DOHH2 (cell line): ENCODE results near the gene EDEM1.

ENCODE experiments used
- H3F3A ChIP-seq: fragments of 200-600 bp; sonication (generic), shearing (Covaris generic); 2 replicates; pipeline ENCODE4 v1.6.0; 2016; ENCODE audit warnings: antibody characterized with exemption, mild to moderate bottlenecking; ENCODE audit not compliant: control insufficient read depth, insufficient read depth
- H3K27ac ChIP-seq: fragments of 200-600 bp; sonication (generic); 2 replicates; pipeline ENCODE4 v1.5.1; 2014; ENCODE audit warnings: low read depth, mild to moderate bottlenecking, low read length, moderate library complexity
- H3K27me3 ChIP-seq: fragments of 200-600 bp; sonication (generic); 2 replicates; pipeline ENCODE4 v1.6.1; 2014; ENCODE audit warnings: mild to moderate bottlenecking, low read length, mixed read lengths; ENCODE audit not compliant: control insufficient read depth
- H3K36me3 ChIP-seq: fragments of 200-600 bp; sonication (generic); 2 replicates; pipeline ENCODE4 v1.6.1; 2014; ENCODE audit warnings: mild to moderate bottlenecking, low read length, moderate library complexity, mixed read lengths; ENCODE audit not compliant: control insufficient read depth
- H3K4me1 ChIP-seq: fragments of 200-600 bp; sonication (generic); 2 replicates; pipeline ENCODE4 v1.6.1; 2014; ENCODE audit warnings: mild to moderate bottlenecking, low read length, mixed read lengths; ENCODE audit not compliant: control insufficient read depth
- H3K4me2 ChIP-seq: fragments of 200-600 bp; sonication (generic); 2 replicates; pipeline ENCODE4 v1.6.0; 2014; ENCODE audit warnings: mild to moderate bottlenecking, low read length, moderate library complexity
- H3K4me3 ChIP-seq: fragments of 200-600 bp; sonication (generic); 2 replicates; pipeline ENCODE4 v1.5.1; 2014; ENCODE audit warnings: mild to moderate bottlenecking, low read length, mixed read lengths
- H3K79me2 ChIP-seq: fragments of 200-600 bp; sonication (generic); 2 replicates; pipeline ENCODE4 v1.6.1; 2014; ENCODE audit warnings: mild to moderate bottlenecking, low read length, mixed read lengths; ENCODE audit not compliant: control insufficient read depth
- H3K9me2 ChIP-seq: fragments of 200-600 bp; sonication (generic); replicated peaks from 2 replicates; pipeline ENCODE4 v1.6.1; 2014; ENCODE audit warnings: mild to moderate bottlenecking, low read length, mixed read lengths; ENCODE audit not compliant: control insufficient read depth
- H3K9me3 ChIP-seq: fragments of 200-600 bp; sonication (generic); 2 replicates; pipeline ENCODE4 v1.6.1; 2014; ENCODE audit warnings: antibody characterized with exemption, low read length, mixed read lengths; ENCODE audit not compliant: control insufficient read depth, insufficient read depth
- H4K20me1 ChIP-seq: fragments of 200-600 bp; sonication (generic); 2 replicates; pipeline ENCODE4 v1.6.0; 2014; ENCODE audit warnings: low read depth, mild to moderate bottlenecking, antibody characterized with exemption, low read length, moderate library complexity; ENCODE audit not compliant: control insufficient read depth, insufficient read depth
- EZH2phosphoT487 ChIP-seq: fragments of 200-600 bp; sonication (generic); IDR thresholded peaks from 2 replicates; pipeline ENCODE4 v1.6.1; 2017; ENCODE audit warnings: borderline replicate concordance, mild to moderate bottlenecking, antibody characterized with exemption, low read length, moderate library complexity, mixed read lengths
- TF ChIP-seq, protein P1 (sequence below): fragments of 200-600 bp; sonication (generic); IDR thresholded peaks from one replicate; pipeline ENCODE4 v1.5.1; 2014; ENCODE audit warnings: antibody characterized with exemption, mild to moderate bottlenecking, low read depth, low read length; ENCODE audit not compliant: poor library complexity, severe bottlenecking

EDEM1 gene

GRCh38 chr3:5140839-5141238 lies 46.7 kb upstream of the EDEM1 start:
- H3F3A ChIP-seq, result peaks cover 5% of the 10 kb centered on the region; the same call in 1 of the 2 replicates
- no peak overlapping the region for H3K4me3 ChIP-seq
- H3K9me3 ChIP-seq, result peaks cover under 1% of the 10 kb centered on the region; the same call in 1 of the 2 replicates
- peaks cover 38% of the 10 kb centered on the region for H3K36me3 ChIP-seq
- no peak for TF ChIP-seq EZH2phosphoT487
- TF ChIP-seq, protein P1, sequence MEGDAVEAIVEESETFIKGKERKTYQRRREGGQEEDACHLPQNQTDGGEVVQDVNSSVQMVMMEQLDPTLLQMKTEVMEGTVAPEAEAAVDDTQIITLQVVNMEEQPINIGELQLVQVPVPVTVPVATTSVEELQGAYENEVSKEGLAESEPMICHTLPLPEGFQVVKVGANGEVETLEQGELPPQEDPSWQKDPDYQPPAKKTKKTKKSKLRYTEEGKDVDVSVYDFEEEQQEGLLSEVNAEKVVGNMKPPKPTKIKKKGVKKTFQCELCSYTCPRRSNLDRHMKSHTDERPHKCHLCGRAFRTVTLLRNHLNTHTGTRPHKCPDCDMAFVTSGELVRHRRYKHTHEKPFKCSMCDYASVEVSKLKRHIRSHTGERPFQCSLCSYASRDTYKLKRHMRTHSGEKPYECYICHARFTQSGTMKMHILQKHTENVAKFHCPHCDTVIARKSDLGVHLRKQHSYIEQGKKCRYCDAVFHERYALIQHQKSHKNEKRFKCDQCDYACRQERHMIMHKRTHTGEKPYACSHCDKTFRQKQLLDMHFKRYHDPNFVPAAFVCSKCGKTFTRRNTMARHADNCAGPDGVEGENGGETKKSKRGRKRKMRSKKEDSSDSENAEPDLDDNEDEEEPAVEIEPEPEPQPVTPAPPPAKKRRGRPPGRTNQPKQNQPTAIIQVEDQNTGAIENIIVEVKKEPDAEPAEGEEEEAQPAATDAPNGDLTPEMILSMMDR, result no peak
- H3K27ac ChIP-seq, result no peak overlapping the region
- H3K27me3 ChIP-seq, result no peaks in the 10 kb centered on the region
- H3K4me2 ChIP-seq, result no peak overlapping the region
- peaks cover 99% of the 10 kb centered on the region for H3K79me2 ChIP-seq
- H4K20me1 ChIP-seq, result no peaks in the 10 kb centered on the region
- peaks cover 58% of the 10 kb centered on the region for H3K4me1 ChIP-seq
- H3K9me2 ChIP-seq, result no peaks in the 10 kb centered on the region

GRCh38 chr3:5141760-5142159 lies 45.7 kb upstream of the EDEM1 start:
- Histone ChIP-seq H3K9me3 (peaks cover 10% of the 10 kb centered on the region; the same call in 1 of the 2 replicates), H3K27me3 (no peaks in the 10 kb centered on the region), H3F3A (no peaks in the 10 kb centered on the region), H4K20me1 (no peaks in the 10 kb centered on the region), H3K79me2 (peaks cover 100% of the 10 kb centered on the region), H3K4me1 (peaks cover 50% of the 10 kb centered on the region), H3K4me3 (no peak overlapping the region), H3K9me2 (no peaks in the 10 kb centered on the region), H3K36me3 (peaks cover 47% of the 10 kb centered on the region), H3K4me2 (no peak overlapping the region), H3K27ac (no peak overlapping the region)
- TF ChIP-seq, protein P1, result no peak
- no peak for TF ChIP-seq EZH2phosphoT487

DNA sequence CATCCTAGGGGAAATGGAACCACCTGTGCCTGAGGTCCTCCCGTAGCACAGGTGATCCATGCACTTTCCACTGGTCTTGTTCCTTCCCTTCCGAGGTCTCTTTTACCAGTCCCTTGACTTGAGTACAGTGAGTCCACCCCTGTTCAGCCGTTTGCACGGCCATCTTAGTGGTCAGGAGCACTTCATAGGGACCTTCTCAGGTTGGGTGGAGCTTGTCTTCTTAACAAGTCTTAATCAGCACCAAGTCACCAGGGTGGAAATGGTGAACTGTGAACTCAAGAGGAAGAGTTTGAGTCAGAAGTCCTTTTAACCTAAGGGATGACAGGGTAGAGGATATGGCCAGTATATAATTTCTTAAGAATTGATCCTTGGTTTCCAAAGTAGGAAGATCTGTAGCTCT lies 44.0 kb upstream of the EDEM1 start:
- Histone ChIP-seq H3K4me1 (peaks cover 36% of the 10 kb centered on the region), H3F3A (no peaks in the 10 kb centered on the region), H3K79me2 (peaks cover 100% of the 10 kb centered on the region), H4K20me1 (no peaks in the 10 kb centered on the region), H3K9me2 (no peaks in the 10 kb centered on the region), H3K27ac (no peak overlapping the region), H3K36me3 (peaks cover 47% of the 10 kb centered on the region), H3K4me2 (0 out of 2 replicates have a peak overlapping the region, but pooled peaks have one; percentile 10), H3K27me3 (no peaks in the 10 kb centered on the region), H3K9me3 (peaks cover 11% of the 10 kb centered on the region; the same call in 1 of the 2 replicates), H3K4me3 (no peak overlapping the region)
- TF ChIP-seq, protein P1, result no peak
- TF ChIP-seq EZH2phosphoT487, result no peak
